Neural cell (in vitro differentiated cells): ENCODE data around the gene RBM19.

ENCODE experiments used
- CTCF ChIP-seq: fragments of 450-650 bp; IDR thresholded peaks from 2 replicates; pipeline ENCODE4 v1.5.1; 2014; ENCODE audit warnings: antibody characterized with exemption, mild to moderate bottlenecking, moderate library complexity; ENCODE audit not compliant: poor library complexity, severe bottlenecking
- EP300 ChIP-seq: fragments of 450-650 bp; conservative IDR thresholded peaks from 2 replicates; pipeline ENCODE4 v1.6.1; 2014; ENCODE audit warnings: antibody characterized with exemption, mild to moderate bottlenecking, moderate library complexity; ENCODE audit not compliant: poor library complexity, severe bottlenecking
- EZH2 ChIP-seq: fragments of 200-600, 300-800 bp; shearing (Covaris generic), sonication (generic); IDR thresholded peaks from 2 replicates; pipeline ENCODE4 v1.6.1; 2014; ENCODE audit warnings: antibody characterized with exemption, low read length, borderline replicate concordance, mild to moderate bottlenecking; ENCODE audit not compliant: insufficient read depth, poor library complexity, severe bottlenecking
- SMC3 ChIP-seq: fragments of 450-650 bp; conservative IDR thresholded peaks from 2 replicates; pipeline ENCODE4 v1.6.1; 2014; ENCODE audit warnings: antibody characterized with exemption, mild to moderate bottlenecking, moderate library complexity; ENCODE audit not compliant: poor library complexity
- TAF1 ChIP-seq: IDR thresholded peaks from 2 replicates; pipeline ENCODE4 v1.6.1; 2012; ENCODE audit warnings: low read depth

GRCh38 chr12:113826805-113827538, 139.2 kb downstream of the RBM19 start:
- TF ChIP-seq SMC3 (peak; percentile 17), EP300 (no peak), TAF1 (no peak), CTCF (no peak), EZH2 (no peak)
